Urothelium cell line (cell line): ENCODE measurements around the gene CD274.
"Not testable (repeated sequence)": the region's sequence is repeated elsewhere in the genome, so short reads cannot be mapped to it uniquely, and the experiment has no call there.

Source experiments
- DNase-seq: peaks from one replicate; pipeline ENCODE4 v3.0.0; 2011; ENCODE audit warnings: low spot score, mixed read lengths
- FAIRE-seq: peaks from 2 replicates; lab custom pipeline; 2011; peaks lifted over from hg19 to GRCh38; lab: Jason Lieb, UNC

CD274 gene

GRCh38 chr9:5460157-5460556, 9.8 kb downstream of the CD274 start:
- no peak for FAIRE-seq
- DNase-seq, result no peak

GRCh38 chr9:5464831-5465330, 14.5 kb downstream of the CD274 start:
- not testable (repeated sequence) for FAIRE-seq, DNase-seq

GRCh38 chr9:5466005-5466404, 15.7 kb downstream of the CD274 start:
- no peak for DNase-seq
- FAIRE-seq, result no peak

GRCh38 chr9:5466766-5467165, 16.4 kb downstream of the CD274 start:
- DNase-seq (no peak), FAIRE-seq (no peak)

GRCh38 chr9:5468850-5469249, 18.5 kb downstream of the CD274 start:
- no peak for FAIRE-seq
- no peak for DNase-seq

- DNase-seq, result no peak
These were observed 19.8 kb downstream of the CD274 start for GRCh38 chr9:5470122-5470521.

GRCh38 chr9:5470816-5471215, 20.5 kb downstream of the CD274 start:
- DNase-seq (no peak), FAIRE-seq (no peak)

More at GRCh38 chr9:5470122-5470521, 19.8 kb downstream of the CD274 start:
- no peak for FAIRE-seq

GRCh38 chr9:5475611-5476010, 25.3 kb downstream of the CD274 start:
- FAIRE-seq, DNase-seq: not testable (repeated sequence)

- FAIRE-seq, result no peak
- DNase-seq, result no peak
These were observed 27.9 kb downstream of the CD274 start for GRCh38 chr9:5478206-5478605.

- no peak for DNase-seq
- no peak for FAIRE-seq
These were observed 29.8 kb downstream of the CD274 start for GRCh38 chr9:5479994-5480694.

GRCh38 chr9:5480919-5481318, 30.6 kb downstream of the CD274 start:
- DNase-seq (no peak), FAIRE-seq (no peak)

- FAIRE-seq (no peak), DNase-seq (no peak)
These were observed 31.1 kb downstream of the CD274 start for GRCh38 chr9:5481322-5482040.

GRCh38 chr9:5482194-5482593, 31.9 kb downstream of the CD274 start:
- DNase-seq (no peak), FAIRE-seq (no peak)

- DNase-seq, result no peak
- FAIRE-seq, result no peak
These were observed 33.0 kb downstream of the CD274 start for GRCh38 chr9:5483306-5483705.

GRCh38 chr9:5485378-5486085, 35.2 kb downstream of the CD274 start:
- DNase-seq (no peak), FAIRE-seq (no peak)

- no peak for DNase-seq
- no peak for FAIRE-seq
These were observed 36.6 kb downstream of the CD274 start for GRCh38 chr9:5486988-5487387.

GRCh38 chr9:5488221-5489008, 38.1 kb downstream of the CD274 start:
- no peak for DNase-seq
- no peak for FAIRE-seq

GRCh38 chr9:5489630-5490490, 39.5 kb downstream of the CD274 start:
- no peak for FAIRE-seq

GRCh38 chr9:5492965-5493678, 42.8 kb downstream of the CD274 start:
- DNase-seq, result no peak
- FAIRE-seq, result no peak

More at GRCh38 chr9:5489630-5490490, 39.5 kb downstream of the CD274 start:
- no peak for DNase-seq
